CD4-positive, alpha-beta T cell treated with Interleukin-6 at 100 ng/mL for 8 hours (primary cell): Measurements from ENCODE around the gene SMKR1.
"Not testable (repeated sequence)": the region's sequence is repeated elsewhere in the genome, so short reads cannot be mapped to it uniquely, and the experiment has no call there.

Source experiments
- DNase-seq: peaks from one replicate; pipeline ENCODE4 v3.0.0-alpha.2; 2020; ENCODE audit warnings: mixed read lengths, low spot score

SMKR1 gene

DNA sequence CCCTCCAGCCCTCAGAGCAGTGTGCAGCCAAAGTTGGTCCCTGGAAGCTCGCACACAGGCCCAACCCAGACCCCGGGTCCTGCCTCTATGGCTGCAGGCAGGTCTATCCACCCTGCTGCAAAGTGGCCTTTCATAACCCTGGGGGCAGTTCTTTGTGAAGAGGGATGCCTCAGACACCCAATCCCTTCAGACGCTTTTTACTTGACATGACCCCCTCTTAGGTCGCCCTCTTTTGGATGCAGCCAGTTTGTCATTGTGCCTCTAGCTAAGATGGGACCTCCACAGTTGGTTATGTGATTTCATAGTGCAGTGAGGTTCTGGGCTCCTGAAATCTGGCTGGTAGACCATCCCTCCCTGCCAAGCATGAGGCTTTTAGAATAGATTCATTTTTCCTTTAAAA is 27.3 kb downstream of the SMKR1 start:
- DNase-seq, result no peak

DNA sequence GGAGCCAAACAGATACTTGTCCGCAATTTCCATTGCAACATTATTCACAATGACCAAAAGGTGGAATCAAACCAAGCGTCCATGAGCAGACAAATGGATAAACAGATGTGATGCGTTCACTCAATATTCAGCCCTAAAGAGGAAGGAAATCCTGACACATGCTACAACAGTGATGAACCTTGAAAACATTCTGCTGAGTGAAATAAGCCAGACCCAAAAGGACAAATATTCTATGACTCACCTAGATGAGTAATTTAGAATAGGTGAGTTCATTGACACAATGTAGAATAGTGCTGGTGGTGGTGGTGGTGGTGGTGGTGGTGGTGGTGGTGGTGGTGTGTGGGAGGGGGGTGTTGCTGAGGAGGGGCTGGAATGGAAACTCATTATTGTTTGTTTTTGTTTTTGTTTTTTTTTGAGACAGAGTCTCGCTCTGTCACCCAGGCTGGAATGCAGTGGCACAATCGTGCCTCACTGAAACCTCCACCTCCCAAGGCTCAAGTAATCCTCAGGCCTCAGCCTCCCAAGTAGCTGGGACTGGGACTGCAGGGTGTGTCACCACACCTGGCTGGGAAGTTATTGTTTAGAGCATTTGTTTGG is 28.6 kb downstream of the SMKR1 start:
- DNase-seq, result peak; percentile 10

DNA sequence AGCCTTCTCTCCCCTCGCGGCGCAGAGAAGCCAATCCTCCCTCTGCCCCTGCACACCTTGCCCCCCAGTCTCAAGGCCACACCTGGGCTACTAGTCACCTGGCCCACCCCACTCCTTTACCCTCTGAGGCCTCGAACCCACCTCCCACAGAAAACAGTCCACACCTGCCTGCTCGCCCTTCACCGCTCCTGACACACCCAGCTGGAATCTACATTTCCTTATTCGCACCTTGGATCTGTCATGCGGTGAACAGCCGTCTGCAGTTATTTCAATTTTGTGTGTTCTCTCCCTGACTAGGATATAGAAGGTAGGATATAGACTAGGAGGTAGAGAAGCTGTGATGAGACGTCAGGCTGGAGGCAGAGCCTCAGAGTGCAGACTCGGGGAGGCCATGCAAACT is 29.4 kb downstream of the SMKR1 start:
- DNase-seq, result no peak

DNA sequence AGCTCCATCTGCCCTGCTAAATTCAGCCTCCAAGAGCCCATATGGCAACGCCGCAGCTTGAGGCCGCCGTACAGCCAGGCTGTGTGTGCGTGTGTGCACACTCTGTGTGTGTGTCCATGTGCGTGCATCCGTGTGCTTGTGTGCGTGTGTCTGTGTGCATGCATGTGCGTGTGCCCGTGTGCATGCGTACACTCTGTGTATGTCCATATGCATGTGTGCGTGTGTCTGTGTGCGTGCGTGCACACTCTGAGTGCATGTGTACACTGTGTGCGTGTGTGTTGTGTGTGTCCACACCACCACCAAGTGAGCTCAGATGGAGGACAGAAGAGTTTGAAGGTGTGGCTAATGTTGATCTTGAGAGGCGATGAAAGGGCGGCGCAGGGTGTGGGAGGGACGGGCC is 30.0 kb downstream of the SMKR1 start:
- no peak for DNase-seq

DNA sequence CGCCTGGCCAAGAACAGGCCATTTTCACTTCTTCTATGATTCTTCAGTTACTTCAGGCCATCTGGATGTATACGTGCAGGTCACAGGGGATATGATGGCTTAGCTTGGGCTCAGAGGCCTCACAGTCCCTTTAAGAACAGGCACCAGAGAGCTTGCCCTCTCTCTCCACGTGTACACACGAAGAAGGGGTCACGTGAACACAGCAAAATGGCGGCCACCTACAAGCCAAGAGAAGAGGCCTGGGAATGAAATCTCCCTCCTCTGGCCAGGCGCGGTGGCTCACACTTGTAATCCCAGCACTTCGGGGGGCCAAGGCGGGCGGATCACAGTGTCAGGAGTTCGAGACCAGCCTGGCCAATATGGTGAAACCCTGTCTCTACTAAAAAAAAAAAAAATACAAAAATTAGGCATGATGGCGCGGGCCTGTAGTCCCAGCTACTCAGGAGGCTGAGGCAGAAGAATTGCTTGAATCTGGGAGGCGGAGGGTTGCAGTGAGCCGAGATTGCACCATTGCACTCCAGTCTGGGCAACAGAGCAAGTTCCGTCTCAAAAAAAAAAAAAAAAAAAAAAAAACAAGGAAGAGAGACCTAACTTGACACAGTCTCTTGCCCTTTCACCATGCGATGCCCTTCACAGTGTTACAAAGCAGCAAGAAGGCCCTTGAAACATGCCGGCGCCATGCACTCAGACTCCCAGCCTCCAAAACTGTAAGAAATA is 32.4 kb downstream of the SMKR1 start:
- DNase-seq, result not testable (repeated sequence)

DNA sequence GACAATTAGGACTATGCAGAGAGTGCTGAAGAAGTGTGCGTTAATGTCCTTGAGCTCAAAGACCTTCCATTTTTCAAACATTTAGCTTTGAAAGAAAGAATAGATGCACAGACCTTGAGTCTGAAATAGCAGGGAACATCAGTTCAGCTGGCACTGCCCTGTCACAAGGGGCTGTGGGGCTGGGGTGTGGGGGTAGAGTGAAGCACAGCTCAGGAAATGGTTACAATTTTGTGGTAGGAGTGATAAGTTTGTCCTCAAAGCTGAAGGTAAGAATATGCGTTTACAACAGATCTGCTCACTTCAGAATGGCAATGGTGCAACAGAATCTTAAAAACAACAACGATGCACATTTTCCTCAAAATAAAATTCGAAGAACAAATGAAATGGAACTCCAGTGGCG is 33.6 kb downstream of the SMKR1 start:
- DNase-seq, result no peak

DNA sequence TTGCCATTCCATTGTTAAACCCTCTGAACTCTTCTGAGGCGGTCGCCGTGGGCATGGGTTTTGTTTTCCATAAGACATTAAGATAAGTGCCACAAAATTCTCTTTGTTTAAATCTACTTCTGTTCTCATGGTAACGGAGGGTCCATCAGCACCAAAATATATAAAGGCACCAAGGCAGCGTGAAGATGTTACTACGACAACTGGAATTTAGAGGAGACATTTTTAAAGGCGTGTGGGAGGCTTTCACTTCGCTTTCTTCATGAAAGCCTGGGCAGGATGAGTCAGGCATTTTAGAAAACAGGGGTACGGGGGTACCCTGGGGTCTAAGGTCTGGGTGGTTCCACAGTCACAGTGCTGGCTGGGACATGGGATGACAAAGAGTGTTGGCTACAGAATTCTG is 34.0 kb downstream of the SMKR1 start:
- no peak for DNase-seq

DNA sequence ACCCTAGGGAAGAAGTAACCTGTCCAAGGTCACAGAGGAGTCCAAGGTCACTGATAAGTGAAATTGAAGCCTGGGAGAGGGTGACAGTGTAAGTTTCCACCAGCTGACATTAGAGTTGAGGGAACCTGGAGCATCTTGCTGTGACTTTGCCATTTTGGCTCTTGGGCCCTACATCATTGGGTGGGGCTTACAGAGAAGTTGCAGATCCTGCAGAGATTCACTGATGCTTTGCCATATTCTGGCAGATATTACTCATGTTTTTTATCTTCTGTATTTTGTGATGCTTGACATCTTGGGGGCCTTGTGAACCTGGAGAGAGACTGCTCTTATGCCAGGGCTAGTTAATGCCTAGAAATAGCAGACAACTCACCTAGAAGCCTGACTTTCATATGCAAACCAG is 36.5 kb downstream of the SMKR1 start:
- DNase-seq, result no peak

DNA sequence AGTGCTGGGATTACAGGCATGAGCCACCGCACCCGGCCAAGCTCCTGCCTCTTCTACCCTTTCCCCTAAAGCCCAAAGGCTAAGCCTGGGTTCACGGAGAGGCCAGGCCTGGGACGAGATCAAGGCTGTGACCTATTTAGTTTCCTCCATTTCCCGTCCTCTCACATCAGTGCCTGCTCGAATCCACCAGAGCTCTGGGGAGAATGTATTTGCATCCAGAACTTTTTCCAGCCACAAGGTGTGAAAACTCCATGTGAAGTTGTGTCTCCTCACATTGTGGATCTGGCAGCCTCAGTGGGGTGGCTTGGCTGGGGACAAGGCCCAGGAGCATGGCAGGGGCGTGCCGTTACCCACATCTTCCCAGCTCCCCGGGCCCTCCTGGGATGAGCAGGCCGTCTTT is 38.0 kb downstream of the SMKR1 start:
- no peak for DNase-seq

DNA sequence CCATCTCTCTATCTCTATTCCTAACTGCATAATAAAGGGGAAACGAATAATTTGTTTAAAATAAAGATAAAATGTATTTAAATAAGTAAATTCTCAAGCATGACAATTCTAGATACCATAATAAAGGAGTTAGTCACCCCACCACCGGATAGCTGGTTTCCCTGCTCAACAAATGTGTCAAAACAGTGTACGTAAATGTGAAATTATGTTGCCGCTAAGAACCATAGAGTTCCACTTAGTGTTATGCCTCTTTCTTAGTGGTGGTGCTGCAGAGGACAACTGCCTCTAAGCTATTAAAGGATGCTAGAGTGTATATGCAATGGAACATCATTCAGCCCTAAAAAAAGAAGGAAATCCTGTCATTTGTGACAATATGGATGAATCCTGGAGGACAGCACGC is 42.4 kb downstream of the SMKR1 start:
- DNase-seq, result no peak

DNA sequence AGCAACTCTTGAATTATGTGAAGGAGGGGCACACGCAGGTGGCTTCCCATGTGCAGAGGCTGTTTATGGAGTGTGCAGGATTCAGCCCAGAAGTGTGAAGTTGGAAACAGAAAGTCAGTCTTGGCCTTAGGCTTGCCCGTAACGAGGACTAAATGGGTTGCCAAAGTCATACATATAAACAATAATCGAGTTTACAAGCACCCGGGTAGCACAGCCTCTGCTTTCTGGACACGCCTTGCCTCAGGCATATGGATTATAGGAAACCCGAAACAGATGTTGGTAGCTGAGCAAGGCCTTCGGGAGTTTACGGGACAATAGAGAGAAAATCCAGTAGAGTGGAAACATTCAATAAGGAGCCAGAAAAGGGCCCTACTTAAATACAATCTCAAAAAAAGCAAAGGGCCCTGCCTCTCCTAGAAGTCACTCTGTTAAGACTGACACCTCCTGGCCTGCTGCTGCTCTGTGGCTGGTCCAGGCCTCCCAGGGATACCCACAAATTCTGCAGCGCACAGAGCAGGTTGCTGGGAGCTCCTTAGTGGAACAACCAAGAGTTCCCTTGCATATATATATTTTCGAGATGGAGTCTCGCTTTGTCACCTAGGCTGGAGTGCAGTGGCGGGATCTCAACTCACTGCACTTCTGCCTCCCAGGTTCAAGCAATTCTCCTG is 48.5 kb downstream of the SMKR1 start:
- no peak for DNase-seq

DNA sequence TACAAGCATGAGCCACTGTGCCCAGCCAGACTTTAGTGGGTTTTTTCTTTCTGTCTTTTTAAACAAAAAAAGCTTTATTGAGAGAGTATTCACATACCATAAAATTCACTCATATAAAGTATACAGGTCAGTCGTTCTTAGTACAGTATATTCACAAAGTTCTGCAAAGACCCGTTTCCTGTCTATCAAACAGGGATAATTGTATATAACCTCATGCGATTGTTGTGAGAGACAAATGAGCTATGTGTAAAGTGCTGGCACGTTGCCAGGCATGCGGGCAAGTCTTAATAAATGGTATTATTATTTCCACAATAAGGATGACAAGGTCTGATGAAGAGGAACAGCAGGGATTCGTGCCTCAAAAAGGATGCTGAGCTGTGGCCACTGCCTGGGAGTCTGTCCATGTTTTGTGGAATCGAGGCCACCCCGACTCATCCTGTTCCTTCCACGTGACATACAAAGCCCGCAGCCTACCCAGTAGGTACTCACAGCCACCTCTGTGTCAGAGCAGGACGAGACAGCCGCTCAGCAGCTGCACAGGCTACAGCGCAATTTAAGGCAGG is 51.6 kb downstream of the SMKR1 start:
- DNase-seq, result peak; percentile 34

DNA sequence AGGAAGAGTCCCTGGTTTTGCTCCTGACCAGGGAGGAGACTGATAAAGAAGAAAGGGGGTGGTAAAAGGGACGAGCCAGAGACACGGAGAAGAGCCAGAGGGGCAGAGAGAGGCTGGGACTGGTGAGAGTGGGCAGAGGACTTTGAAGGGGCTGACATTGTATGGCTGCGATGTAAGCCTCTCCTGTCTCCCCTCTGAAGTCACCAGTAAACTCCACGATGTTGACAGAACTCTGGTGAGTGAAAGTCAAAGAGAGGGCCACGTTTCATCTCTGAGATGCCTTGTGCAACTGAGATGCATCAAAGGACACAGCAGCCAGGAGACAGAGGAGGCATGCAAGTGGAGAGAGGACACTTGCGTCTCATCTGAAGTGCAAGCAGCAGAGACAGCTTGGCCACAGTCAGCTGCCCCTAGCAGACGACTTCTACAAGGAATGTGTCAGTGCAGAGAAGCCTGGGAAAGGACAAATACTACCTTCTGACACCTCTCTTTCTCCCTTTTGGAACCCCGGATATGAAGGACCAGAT is 54.3 kb downstream of the SMKR1 start:
- DNase-seq, result no peak

DNA sequence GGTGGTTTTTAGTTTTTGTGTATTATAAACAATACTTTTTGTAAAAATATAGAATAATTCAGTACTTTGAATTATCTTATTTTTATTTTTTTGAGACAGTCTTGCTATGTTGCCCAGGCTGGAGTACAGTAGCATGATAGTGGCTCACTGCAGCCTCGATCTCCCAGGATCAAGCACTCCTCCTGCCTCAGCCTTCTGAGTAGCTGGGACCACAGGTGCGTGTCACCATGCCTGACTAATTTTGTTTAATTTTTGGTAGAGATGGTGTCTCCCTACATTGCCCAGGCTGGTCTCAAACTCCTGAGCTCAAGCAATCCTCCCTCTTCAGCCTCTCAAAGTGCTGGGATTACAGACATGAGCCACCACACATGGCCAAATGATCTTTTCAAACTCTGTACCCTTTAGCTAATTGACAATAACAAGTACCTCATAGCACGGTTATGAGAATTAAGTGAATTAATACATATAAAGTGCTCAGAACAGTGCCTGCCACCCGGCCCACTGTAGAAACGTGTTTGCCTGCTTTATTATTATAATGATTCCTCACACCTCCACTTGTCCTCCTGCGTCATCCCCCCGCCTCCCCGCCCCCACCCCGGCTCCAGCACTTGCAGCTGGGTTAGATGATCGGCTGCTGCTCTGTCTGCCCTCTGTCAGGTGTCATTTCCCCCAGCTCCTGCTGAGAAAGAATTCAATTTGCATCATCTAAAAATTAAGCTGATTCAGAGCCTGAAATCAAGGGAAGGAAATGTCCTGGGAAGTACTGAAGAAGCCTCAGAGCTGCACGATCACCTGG is 55.6 kb downstream of the SMKR1 start:
- no peak for DNase-seq

DNA sequence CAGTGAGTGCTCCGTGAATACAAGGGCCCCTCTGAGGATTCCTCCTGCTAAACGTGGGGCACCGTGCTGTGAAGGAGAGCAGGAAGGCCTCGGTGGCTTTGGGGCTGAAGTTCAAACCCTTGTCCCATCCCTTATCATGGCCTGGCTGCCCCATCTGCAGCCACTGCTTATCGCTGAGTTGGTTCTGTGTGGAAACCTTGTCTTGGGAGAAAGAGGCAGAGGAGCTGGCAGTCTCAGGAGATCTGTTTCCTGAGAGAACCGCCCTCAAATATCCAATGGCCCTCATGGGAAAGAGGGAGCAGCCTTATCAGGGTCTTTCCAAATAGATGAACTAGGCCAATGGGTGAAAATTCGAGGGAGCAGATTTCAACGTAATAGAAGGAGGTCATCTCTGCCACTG is 57.2 kb downstream of the SMKR1 start:
- DNase-seq, result no peak

DNA sequence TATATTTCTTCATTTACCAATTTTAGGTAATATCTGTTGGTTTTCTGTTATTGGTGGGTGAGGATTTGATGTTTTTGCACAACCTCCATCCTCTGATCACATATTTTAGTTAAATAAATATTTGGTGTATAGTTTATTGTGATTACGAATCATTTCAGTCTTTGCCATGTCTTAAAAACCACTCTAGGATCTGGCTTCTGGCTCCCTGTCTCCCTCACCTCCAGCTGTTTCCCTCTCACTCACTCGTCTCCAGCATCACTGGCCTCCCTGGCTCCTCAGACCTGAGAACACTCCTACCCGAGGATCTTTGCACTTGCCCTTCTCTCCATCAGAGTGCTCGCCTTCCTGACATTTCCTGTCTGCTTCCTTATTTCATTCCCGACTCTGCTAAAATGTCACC is 58.5 kb downstream of the SMKR1 start:
- no peak for DNase-seq

DNA sequence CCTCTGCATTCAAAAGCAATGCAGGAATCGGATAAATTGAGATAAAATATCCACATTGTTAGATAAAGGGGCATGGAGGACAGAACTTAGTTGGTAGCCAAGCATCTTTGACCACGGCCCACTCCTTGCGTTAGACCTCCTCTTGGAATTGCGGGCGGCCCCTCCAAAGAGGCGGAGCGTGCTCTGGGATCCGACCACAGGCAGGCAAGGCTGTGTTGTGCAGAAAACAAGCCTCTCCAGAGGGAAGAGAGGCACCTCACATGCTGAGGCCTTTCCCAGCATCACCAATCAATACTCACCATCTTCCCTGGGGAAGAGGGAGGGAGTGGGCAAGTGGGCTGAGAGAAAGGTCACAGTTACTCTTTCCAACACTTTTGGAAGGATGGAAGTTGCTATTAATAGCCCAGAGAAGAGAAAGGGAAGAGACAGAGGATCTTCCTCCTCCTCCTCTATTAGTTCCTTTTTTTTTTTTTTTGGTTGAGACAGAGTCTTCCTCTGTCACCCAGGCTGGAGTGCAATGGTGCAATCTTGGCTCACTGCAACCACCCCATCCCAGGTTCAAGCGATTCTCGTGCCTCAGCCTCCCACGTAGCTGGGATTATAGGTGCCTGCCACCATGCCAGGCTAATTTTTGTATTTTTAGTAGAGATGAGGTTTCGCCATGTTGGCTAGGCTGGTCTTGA is 59.5 kb downstream of the SMKR1 start:
- DNase-seq, result no peak
